ENCODE data around the gene CBX6. TPM values are rescaled to one million over a fixed set of nuclear protein-coding genes. Genes with fewer than 3 reads are reported as not detected.

CBX6 gene
- total and polyA plus RNA-seq, 2 donors from 2014 or later, result 24.9 to 113 TPM

- H3K9ac ChIP-seq (ENCODE audit: low read length in 3 of 3), result no peak overlapping the region
- H3K36me3 ChIP-seq (ENCODE audit: control insufficient read depth in 2 of 3, insufficient read depth in 3 of 3, low read length in 3 of 3), result no peaks in the 10 kb centered on the region
- H3K4me1 ChIP-seq (ENCODE audit: control insufficient read depth in 2 of 3, insufficient read depth in 2 of 3, low read depth in 1 of 3, low read length in 3 of 3), result no peaks in the 10 kb centered on the region
- intact Hi-C loops (cut with DNase I), result no loop called here
- no peak overlapping the region for H3K27ac ChIP-seq (ENCODE audit: low read depth in 2 of 2, low read length in 2 of 2)
- TF ChIP-seq, protein P1, sequence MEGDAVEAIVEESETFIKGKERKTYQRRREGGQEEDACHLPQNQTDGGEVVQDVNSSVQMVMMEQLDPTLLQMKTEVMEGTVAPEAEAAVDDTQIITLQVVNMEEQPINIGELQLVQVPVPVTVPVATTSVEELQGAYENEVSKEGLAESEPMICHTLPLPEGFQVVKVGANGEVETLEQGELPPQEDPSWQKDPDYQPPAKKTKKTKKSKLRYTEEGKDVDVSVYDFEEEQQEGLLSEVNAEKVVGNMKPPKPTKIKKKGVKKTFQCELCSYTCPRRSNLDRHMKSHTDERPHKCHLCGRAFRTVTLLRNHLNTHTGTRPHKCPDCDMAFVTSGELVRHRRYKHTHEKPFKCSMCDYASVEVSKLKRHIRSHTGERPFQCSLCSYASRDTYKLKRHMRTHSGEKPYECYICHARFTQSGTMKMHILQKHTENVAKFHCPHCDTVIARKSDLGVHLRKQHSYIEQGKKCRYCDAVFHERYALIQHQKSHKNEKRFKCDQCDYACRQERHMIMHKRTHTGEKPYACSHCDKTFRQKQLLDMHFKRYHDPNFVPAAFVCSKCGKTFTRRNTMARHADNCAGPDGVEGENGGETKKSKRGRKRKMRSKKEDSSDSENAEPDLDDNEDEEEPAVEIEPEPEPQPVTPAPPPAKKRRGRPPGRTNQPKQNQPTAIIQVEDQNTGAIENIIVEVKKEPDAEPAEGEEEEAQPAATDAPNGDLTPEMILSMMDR (IDR thresholded peaks at IDR 0.05; ENCODE audit: borderline replicate concordance, extremely low read depth, insufficient read depth), result no peak
- peak in 1 of 5 donors; percentile 39 for DNase-seq
- no peaks in the 10 kb centered on the region for H3K27me3 ChIP-seq (ENCODE audit: control insufficient read depth, insufficient read depth, low read length)
- FAIRE-seq, result no peak
- H3K9me3 ChIP-seq (ENCODE audit: control insufficient read depth in 2 of 3, insufficient read depth in 1 of 3, low read length in 3 of 3), result no peaks in the 10 kb centered on the region
- no peak overlapping the region for H3K4me3 ChIP-seq (ENCODE audit: low read length in 3 of 3)
These were observed 18.8 kb downstream of the CBX6 start for GRCh38 chr22:38853196-38853651.

DNA sequence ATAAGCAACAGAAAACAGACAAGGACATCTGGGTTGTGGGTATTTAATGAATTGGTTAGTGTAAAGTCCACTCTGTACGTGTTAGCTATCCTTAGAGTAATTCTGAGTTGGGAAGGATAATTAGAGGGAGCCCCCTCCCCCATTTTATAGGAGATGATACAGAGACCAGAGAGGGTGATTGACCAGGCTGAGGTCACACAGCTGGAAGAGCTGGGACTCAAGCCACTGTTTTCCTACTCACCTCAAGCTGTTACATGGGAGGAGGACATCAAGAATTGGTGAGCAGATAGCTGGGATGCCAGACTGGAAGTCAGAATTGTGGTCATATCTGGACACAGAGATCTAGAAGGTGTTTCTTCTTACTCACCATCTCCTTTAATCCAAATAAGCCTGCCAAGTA is 19.5 kb downstream of the CBX6 start:
- intact Hi-C loops (cut with DNase I), result no loop called here
- no peak for FAIRE-seq
- TF ChIP-seq, protein P1 (IDR thresholded peaks at IDR 0.05; ENCODE audit: borderline replicate concordance, extremely low read depth, insufficient read depth), result no peak

DNA sequence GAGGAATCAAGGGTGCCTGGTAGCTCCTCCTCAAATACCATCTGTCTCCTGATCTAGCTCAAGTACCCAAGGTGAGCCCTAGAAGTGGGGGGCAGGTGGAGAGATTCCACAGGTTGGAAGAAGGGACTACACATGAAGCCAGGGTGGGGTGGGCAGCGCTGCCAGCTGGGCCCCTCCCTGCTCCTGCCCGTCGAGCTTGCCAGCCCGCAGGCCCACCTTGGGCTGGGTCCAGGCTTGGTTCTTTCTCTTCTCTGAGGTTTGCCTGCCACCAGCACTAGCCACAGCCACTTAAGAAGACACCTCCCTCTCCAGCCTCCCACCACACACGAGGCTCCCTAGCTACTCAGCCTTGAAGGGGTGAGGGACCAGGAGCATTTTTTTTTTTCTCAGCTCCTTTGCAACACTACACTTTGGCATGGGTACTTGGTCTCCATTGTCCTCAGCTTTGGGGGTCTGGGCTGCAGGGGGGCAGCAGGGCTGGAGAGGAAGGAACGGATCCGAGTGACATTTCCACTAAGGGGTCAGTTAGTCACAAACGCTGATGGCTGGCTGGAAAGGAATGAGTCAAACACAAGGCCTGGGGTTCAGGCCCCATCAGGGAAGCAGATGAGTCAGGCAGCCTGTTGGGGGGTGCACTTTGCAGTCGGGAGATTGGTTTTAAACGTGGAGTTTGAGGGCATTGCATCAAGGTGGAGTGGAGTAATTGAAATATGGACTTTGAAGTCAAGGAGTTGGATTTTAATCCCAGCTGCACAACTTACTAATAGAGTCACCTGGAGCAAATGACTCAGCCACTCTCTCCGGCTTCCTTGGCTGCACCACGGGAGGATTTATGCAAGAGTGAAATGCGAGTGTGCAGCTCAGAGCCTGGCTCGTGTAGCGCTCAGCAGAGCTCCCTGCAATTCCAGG is 20.8 kb downstream of the CBX6 start:
- H3K4me3 ChIP-seq (ENCODE audit: low read length in 3 of 3), result no peak overlapping the region
- peak in 1 of 5 donors; percentile 56 for DNase-seq
- no peaks in the 10 kb centered on the region for H3K9me3 ChIP-seq (ENCODE audit: control insufficient read depth in 2 of 3, insufficient read depth in 1 of 3, low read length in 3 of 3)
- FAIRE-seq, result no peak
- no peaks in the 10 kb centered on the region for H3K27me3 ChIP-seq (ENCODE audit: control insufficient read depth, insufficient read depth, low read length)
- no peaks in the 10 kb centered on the region for H3K36me3 ChIP-seq (ENCODE audit: control insufficient read depth in 2 of 3, insufficient read depth in 3 of 3, low read length in 3 of 3)
- intact Hi-C loops (cut with DNase I), result no loop called here
- TF ChIP-seq, protein P1 (IDR thresholded peaks at IDR 0.05; ENCODE audit: borderline replicate concordance, extremely low read depth, insufficient read depth), result no peak
- H3K9ac ChIP-seq (ENCODE audit: low read length in 3 of 3), result no peak overlapping the region
- H3K27ac ChIP-seq (ENCODE audit: low read depth in 2 of 2, low read length in 2 of 2), result no peak overlapping the region
- H3K4me1 ChIP-seq (ENCODE audit: control insufficient read depth in 2 of 3, insufficient read depth in 2 of 3, low read depth in 1 of 3, low read length in 3 of 3), result no peaks in the 10 kb centered on the region

More for the DNA sequence above, 19.5 kb downstream of the CBX6 start:
- Histone ChIP-seq H3K4me3 (ENCODE audit: low read length in 3 of 3) (no peak overlapping the region), H3K27ac (ENCODE audit: low read depth in 2 of 2, low read length in 2 of 2) (no peak overlapping the region), H3K27me3 (ENCODE audit: control insufficient read depth, insufficient read depth, low read length) (no peaks in the 10 kb centered on the region), H3K4me1 (ENCODE audit: control insufficient read depth in 2 of 3, insufficient read depth in 2 of 3, low read depth in 1 of 3, low read length in 3 of 3) (no peaks in the 10 kb centered on the region), H3K9me3 (ENCODE audit: control insufficient read depth in 2 of 3, insufficient read depth in 1 of 3, low read length in 3 of 3) (no peaks in the 10 kb centered on the region), H3K36me3 (ENCODE audit: control insufficient read depth in 2 of 3, insufficient read depth in 3 of 3, low read length in 3 of 3) (no peaks in the 10 kb centered on the region), H3K9ac (ENCODE audit: low read length in 3 of 3) (no peak overlapping the region)
- DNase-seq, result no peak

All from kidney (tissue), 14 donors.